GM23248 (cell line): Measurements from ENCODE around the gene KRTAP19-8. TPM values are rescaled to one million over a fixed set of nuclear protein-coding genes. Genes with fewer than 3 reads are reported as not detected.
A peak's percentile ranks its signal among the peaks of the same experiment; 100 is the strongest.

ENCODE experiments used
- DNase-seq: peaks from one replicate; pipeline ENCODE4 v3.0.0-alpha.2; 2015
- H2AFZ ChIP-seq: fragments of 200-600 bp; sonication (generic); 2 replicates; pipeline ENCODE4 v1.6.1; 2016; ENCODE audit warnings: antibody characterized with exemption
- H3F3A ChIP-seq: fragments of 200-600 bp; sonication (generic); 2 replicates; pipeline ENCODE4 v1.6.1; 2016; ENCODE audit warnings: mild to moderate bottlenecking, antibody characterized with exemption, mixed run types; ENCODE audit not compliant: insufficient read depth
- H3K27ac ChIP-seq: fragments of 200-600 bp; sonication (generic); 2 replicates; pipeline ENCODE4 v1.5.1; 2016; ENCODE audit warnings: mild to moderate bottlenecking
- H3K27me3 ChIP-seq: fragments of 200-600 bp; sonication (generic); replicated peaks from 2 replicates; pipeline ENCODE4 v1.6.1; 2016; ENCODE audit warnings: mild to moderate bottlenecking; ENCODE audit not compliant: insufficient read depth
- H3K36me3 ChIP-seq: fragments of 200-600 bp; sonication (generic); 2 replicates; pipeline ENCODE4 v1.6.1; 2016; ENCODE audit warnings: low read depth, mild to moderate bottlenecking
- H3K4me1 ChIP-seq: fragments of 200-600 bp; sonication (generic); 2 replicates; pipeline ENCODE4 v1.6.1; 2016; ENCODE audit warnings: mild to moderate bottlenecking; ENCODE audit not compliant: insufficient read depth
- H3K4me2 ChIP-seq: fragments of 200-600 bp; sonication (generic); one replicate; pipeline ENCODE4 v1.6.1; 2016; ENCODE audit warnings: mild to moderate bottlenecking; ENCODE audit not compliant: unreplicated experiment
- H3K4me3 ChIP-seq: fragments of 200-600 bp; sonication (generic); 2 replicates; pipeline ENCODE4 v1.5.1; 2016; ENCODE audit warnings: mild to moderate bottlenecking
- H3K79me2 ChIP-seq: fragments of 200-600 bp; sonication (generic); 2 replicates; pipeline ENCODE4 v1.6.1; 2016; ENCODE audit warnings: mild to moderate bottlenecking; ENCODE audit not compliant: insufficient read depth
- H3K9ac ChIP-seq: fragments of 200-600 bp; sonication (generic); 2 replicates; pipeline ENCODE4 v1.6.1; 2016; ENCODE audit warnings: mild to moderate bottlenecking
- H3K9me2 ChIP-seq: fragments of 200-600 bp; sonication (generic); 2 replicates; pipeline ENCODE4 v1.6.1; 2016; ENCODE audit warnings: mixed run types, mild to moderate bottlenecking, moderate library complexity; ENCODE audit not compliant: insufficient read depth
- H3K9me3 ChIP-seq: fragments of 200-600 bp; sonication (generic); one replicate; pipeline ENCODE4 v1.6.1; 2017; ENCODE audit warnings: low read depth
- H4K20me1 ChIP-seq: fragments of 200-600 bp; sonication (generic); 2 replicates; pipeline ENCODE4 v1.6.0; 2016; ENCODE audit not compliant: insufficient read depth
- EZH2 ChIP-seq: fragments of 200-600 bp; sonication (generic); IDR thresholded peaks from 2 replicates; pipeline ENCODE4 v1.6.1; 2018; ENCODE audit warnings: antibody characterized with exemption, mild to moderate bottlenecking; ENCODE audit not compliant: insufficient read depth, poor library complexity, severe bottlenecking
- EZH2phosphoT487 ChIP-seq: fragments of 200-600 bp; sonication (generic); IDR thresholded peaks from 2 replicates; pipeline ENCODE4 v1.6.1; 2018; ENCODE audit warnings: antibody characterized with exemption, moderate library complexity, mild to moderate bottlenecking, low read depth; ENCODE audit not compliant: insufficient read depth
- WGBS, 2 experiments: methylation state at CpG; one replicate each; pipeline ENCODE4 v1.1.6; 2015 to 2017; ENCODE audit warnings: low lambda C conversion rate in 2 of 2, low coverage in 1 of 2; ENCODE audit errors: missing lambda C conversion rate in 2 of 2; 5-methylcytosine and 5-hydroxymethylcytosine counted together
- in situ Hi-C: fragments of 300-500 bp; cut with MboI; formaldehyde crosslinking; loops from 2 replicates; pipeline ENCODE4 v1.15.0; 2020
- polyA plus RNA-seq: library from polyadenylated mRNA; unstranded; fragments of >200 nt; fragmentation: Nextera tagmentation; extraction: Ambion mirVana; gene quantifications from 2 replicates; pipeline ENCODE4 v1.2.1, GENCODE V29; 2016
- total RNA-seq: library from RNA; depleted of rRNA; stranded (reverse); fragments of >200 nt; shearing (Covaris generic); gene quantifications from 2 replicates; pipeline ENCODE4 v1.2.3, GENCODE V29; 2014

The KRTAP19-8 gene
- total and polyA plus RNA-seq, 2 experiments from 2014 or later: not detected

DNA sequence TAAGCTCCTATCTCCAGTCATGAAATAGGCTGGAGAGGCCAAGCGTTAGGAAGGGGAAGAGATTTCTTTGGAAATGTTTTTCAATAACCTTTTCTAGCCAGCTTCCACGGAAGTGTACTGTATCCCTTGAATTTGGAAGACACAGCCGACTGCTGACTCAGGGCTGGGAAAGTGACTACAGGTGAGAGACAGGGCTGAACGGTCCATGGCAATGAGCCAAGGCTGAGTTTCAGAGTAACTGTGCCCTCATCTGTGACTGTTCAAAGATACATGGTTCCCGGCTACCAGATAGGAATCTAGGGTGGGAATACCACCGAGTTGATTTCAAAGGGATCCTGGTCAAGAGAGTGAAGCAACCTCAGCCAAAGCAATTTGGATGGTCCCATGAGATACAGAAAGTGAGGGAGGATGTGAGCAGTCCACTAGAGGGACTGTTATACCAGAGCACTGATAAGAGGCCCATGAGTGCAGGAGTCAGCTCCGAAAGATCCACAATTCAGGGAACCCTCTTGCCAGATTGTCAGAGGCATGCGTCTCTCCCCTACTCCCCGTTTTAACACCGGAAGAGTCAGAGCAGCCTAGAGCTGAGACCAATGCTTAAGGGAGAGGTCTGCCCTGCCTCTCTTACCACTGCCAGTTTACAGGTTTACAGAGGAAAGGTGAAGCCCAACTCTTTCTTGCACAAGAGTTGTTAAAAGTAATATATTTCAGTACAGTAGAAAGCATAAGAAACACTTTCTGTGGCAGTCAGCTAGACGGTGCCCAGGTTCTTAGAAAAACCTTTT, 3.2 kb upstream of the KRTAP19-8 start:
- H4K20me1 ChIP-seq: no peaks in the 10 kb centered on the region
- H3K9me2 ChIP-seq: no peaks in the 10 kb centered on the region
- in situ Hi-C loops: no loop called here
- H3K27me3 ChIP-seq: no peaks in the 10 kb centered on the region
- no peaks in the 10 kb centered on the region for H3K4me1 ChIP-seq
- DNase-seq: no peak
- TF ChIP-seq EZH2 (no peak), EZH2phosphoT487 (no peak)
- WGBS, 2 experiments: 42 to 43% methylated on average over 11 of the region's 11 CpGs
- no peaks in the 10 kb centered on the region for H3K36me3 ChIP-seq
- H3K79me2 ChIP-seq: no peaks in the 10 kb centered on the region
- H3K4me2 ChIP-seq: no peak overlapping the region
- no peaks in the 10 kb centered on the region for H3F3A ChIP-seq
- H3K9me3 ChIP-seq: no peaks in the 10 kb centered on the region
- H2AFZ ChIP-seq: no peak overlapping the region
- no peak overlapping the region for H3K27ac ChIP-seq
- H3K4me3 ChIP-seq: no peak overlapping the region
- H3K9ac ChIP-seq: no peak overlapping the region

- Histone ChIP-seq H3K4me3 (no peak overlapping the region), H3K27ac (no peak overlapping the region), H4K20me1 (no peaks in the 10 kb centered on the region), H3K4me1 (no peaks in the 10 kb centered on the region), H3K9me2 (no peaks in the 10 kb centered on the region), H2AFZ (no peak overlapping the region), H3K9me3 (no peaks in the 10 kb centered on the region), H3F3A (no peaks in the 10 kb centered on the region), H3K79me2 (no peaks in the 10 kb centered on the region), H3K4me2 (no peak overlapping the region), H3K27me3 (no peaks in the 10 kb centered on the region), H3K36me3 (no peaks in the 10 kb centered on the region), H3K9ac (no peak overlapping the region)
- in situ Hi-C loops: no loop called here
- peak; percentile 2 for DNase-seq
- TF ChIP-seq EZH2phosphoT487 (no peak), EZH2 (no peak)
Measured at GRCh38 chr21:31034378-31034777, 3.9 kb downstream of the KRTAP19-8 start.

GRCh38 chr21:31030367-31031106, 7.7 kb downstream of the KRTAP19-8 start:
- H2AFZ ChIP-seq: no peak overlapping the region
- DNase-seq: no peak
- H3K79me2 ChIP-seq: no peaks in the 10 kb centered on the region
- H3K4me2 ChIP-seq: no peak overlapping the region
- H3K36me3 ChIP-seq: no peaks in the 10 kb centered on the region
- no peaks in the 10 kb centered on the region for H4K20me1 ChIP-seq
- no peaks in the 10 kb centered on the region for H3F3A ChIP-seq
- TF ChIP-seq EZH2phosphoT487: no peak
- no peak for TF ChIP-seq EZH2
- H3K9ac ChIP-seq: no peak overlapping the region
- in situ Hi-C loops: no loop called here
- no peaks in the 10 kb centered on the region for H3K9me2 ChIP-seq
- H3K27ac ChIP-seq: no peak overlapping the region
- H3K4me1 ChIP-seq: no peaks in the 10 kb centered on the region
- H3K9me3 ChIP-seq: no peaks in the 10 kb centered on the region
- no peak overlapping the region for H3K4me3 ChIP-seq
- 26 to 28% methylated on average over 3 of the region's 3 CpGs for WGBS, 2 experiments
- H3K27me3 ChIP-seq: no peaks in the 10 kb centered on the region

DNA sequence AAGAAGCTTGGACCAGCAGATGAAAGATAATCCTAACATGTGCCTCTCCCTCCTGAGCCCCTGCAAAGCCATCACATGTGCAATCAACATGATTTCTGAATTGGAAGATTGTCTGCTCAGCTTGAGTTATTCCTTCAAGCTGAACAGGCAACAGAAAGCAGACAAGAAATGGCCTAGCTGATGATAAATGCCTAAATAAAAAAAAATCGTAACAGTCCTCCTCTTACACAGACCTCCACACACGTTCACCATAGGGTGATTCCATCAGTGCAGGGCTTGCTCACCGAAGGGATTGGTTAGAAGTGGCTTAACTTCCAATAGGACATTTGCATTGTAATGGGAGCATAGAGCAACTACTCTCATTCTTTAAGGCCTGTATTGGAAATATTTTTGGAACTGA, 14.6 kb downstream of the KRTAP19-8 start:
- Histone ChIP-seq H3K27ac (no peak overlapping the region), H3K9me3 (no peaks in the 10 kb centered on the region), H3K79me2 (no peaks in the 10 kb centered on the region), H3K36me3 (no peaks in the 10 kb centered on the region), H3K4me3 (no peak overlapping the region), H3K27me3 (no peaks in the 10 kb centered on the region), H3K4me2 (no peak overlapping the region), H3K9ac (no peak overlapping the region), H3F3A (no peaks in the 10 kb centered on the region), H3K4me1 (no peaks in the 10 kb centered on the region), H4K20me1 (no peaks in the 10 kb centered on the region), H2AFZ (no peak overlapping the region), H3K9me2 (no peaks in the 10 kb centered on the region)
- in situ Hi-C loops: no loop called here
- no peak for DNase-seq
- 6 to 8% methylated on average over 3 of the region's 3 CpGs for WGBS, 2 experiments
- TF ChIP-seq EZH2 (no peak), EZH2phosphoT487 (no peak)
